ENCODE results near the gene WHRN. TPM values are rescaled to one million over a fixed set of nuclear protein-coding genes. Genes with fewer than 3 reads are reported as not detected.

The WHRN gene
- total and polyA plus RNA-seq, 2 of the 13 experiments (the other 11 are each of a cell fraction or from before 2014, with no cell fraction given): 2.3 to 5.3 TPM

- intact Hi-C loops (cut with micrococcal nuclease; ENCODE audit: unreplicated experiment): no loop called here
- CTCF ChIA-PET (ENCODE audit: low intra/inter-chr PET ratio, low total read pairs): no interaction called here
- POLR2A ChIA-PET: no interaction called here
- TF ChIP-seq SRSF9 (IDR thresholded peaks at IDR 0.05; ENCODE audit: borderline replicate concordance, insufficient read depth, low read depth, low read length, poor library complexity, severe bottlenecking) (no peak), MAFG (CRISPR knock-in tag; IDR thresholded peaks at IDR 0.05) (no peak), STAT5B (CRISPR knock-in tag; IDR thresholded peaks at IDR 0.05) (no peak), HMGA1 (CRISPR knock-in tag; conservative IDR thresholded peaks at IDR 0.05) (no peak), TERF1 (CRISPR knock-in tag; IDR thresholded peaks at IDR 0.05) (no peak), GTF2F1 (IDR thresholded peaks at IDR 0.05; ENCODE audit: low read length) (no peak), DZIP1 (CRISPR knock-in tag; IDR thresholded peaks at IDR 0.05) (no peak), FOXM1 (CRISPR knock-in tag; IDR thresholded peaks at IDR 0.05) (no peak), MLX (CRISPR knock-in tag; IDR thresholded peaks at IDR 0.05) (no peak), TMF1 (CRISPR knock-in tag; IDR thresholded peaks at IDR 0.05; ENCODE audit: low read depth) (no peak), TEAD3 (CRISPR knock-in tag; optimal IDR thresholded peaks at IDR 0.05; ENCODE audit: borderline replicate concordance) (no peak), MLXIP (CRISPR knock-in tag; IDR thresholded peaks at IDR 0.05; ENCODE audit: borderline replicate concordance) (no peak), HMG20B (CRISPR knock-in tag; conservative IDR thresholded peaks at IDR 0.05) (no peak), BCL3 (CRISPR knock-in tag; IDR thresholded peaks at IDR 0.05) (no peak), MBNL3 (CRISPR knock-in tag; conservative IDR thresholded peaks at IDR 0.05) (no peak), ZNF468 (CRISPR knock-in tag; IDR thresholded peaks at IDR 0.05) (no peak)
These were observed 134.9 kb downstream of the WHRN start for GRCh38 chr9:114370251-114370967.

More at GRCh38 chr9:114370251-114370967, 134.9 kb downstream of the WHRN start:
- BruUV-seq (replicated peaks): no TSS peak
- Histone ChIP-seq H3K27ac (ENCODE audit: extremely low read length, insufficient read depth, low read length) (no peak overlapping the region), H2AFZ (ENCODE audit: low read length) (no peak overlapping the region), H4K20me1 (ENCODE audit: insufficient read depth, low read length) (no peaks in the 10 kb centered on the region), H3K9me3 (ENCODE audit: low read length) (no peaks in the 10 kb centered on the region), H3K4me2 (ENCODE audit: low read depth, low read length) (no peak overlapping the region), H3K9ac (ENCODE audit: insufficient read depth, low read depth, low read length) (no peak overlapping the region), H3K4me3 (replicated peaks in 1 of 3; ENCODE audit: insufficient read depth in 1 of 3, low read depth in 2 of 3, low read length in 3 of 3) (no peak overlapping the region), H3K27me3 (ENCODE audit: control insufficient read depth in 1 of 2, insufficient read depth in 2 of 2, low read length in 2 of 2) (no peaks in the 10 kb centered on the region), H3K79me2 (ENCODE audit: insufficient read depth, low read length) (no peaks in the 10 kb centered on the region), H3K36me3 (replicated peaks in 1 of 2; ENCODE audit: control insufficient read depth in 1 of 2, insufficient read depth in 2 of 2, low read length in 2 of 2) (peaks cover 0 to 13% of the 10 kb centered on the region in 2 experiments; a peak in 2 of 5 replicates), H3K4me1 (ENCODE audit: insufficient read depth, low read length) (no peaks in the 10 kb centered on the region; the same call in 1 of the 2 replicates)
- ATAC-seq: no peak
- 73% methylated on average over 6 of the region's 6 CpGs for WGBS (ENCODE audit: low lambda C conversion rate)
- FAIRE-seq: no peak
- in situ Hi-C loops (cut with HindIII; ENCODE audit: extremely low pct_ligation_motif_present, low pct_unique_long_range_greater_than_20kb): no loop called here
- no peak for DNase-seq (ENCODE audit: low spot score)

Measured in HepG2 (cell line).